ENCODE results near the gene AMPD3.

Gene AMPD3

DNA sequence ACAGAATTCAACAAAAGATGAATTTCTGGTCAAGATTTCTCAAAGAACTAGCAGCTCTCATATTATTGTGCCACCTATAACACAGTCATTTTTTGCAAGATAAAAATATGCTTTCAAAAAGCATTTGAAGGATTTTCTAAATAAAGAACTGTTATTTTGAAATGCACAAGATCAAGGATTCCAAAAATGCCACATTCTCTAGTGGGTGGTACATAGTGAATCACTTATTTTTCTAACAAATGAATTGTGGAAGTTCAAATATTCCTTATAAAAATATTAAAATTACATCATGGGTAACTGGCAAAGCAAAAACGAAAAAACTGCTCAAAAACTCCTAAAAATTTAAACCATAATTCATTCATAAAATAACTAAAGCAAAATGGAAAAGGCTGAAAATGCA is 83.9 kb downstream of the AMPD3 start:
- H2BK5ac ChIP-seq (ENCODE audit: low read depth, low read length, poor library complexity) = no peak overlapping the region
- no peak overlapping the region for H3K4me3 ChIP-seq (ENCODE audit: low read depth, low read length)
- no peak overlapping the region for H4K91ac ChIP-seq (ENCODE audit: low read depth, low read length)
- H4K12ac ChIP-seq (ENCODE audit: low read depth, low read length) = no peak overlapping the region
- no peak overlapping the region for H3K4ac ChIP-seq (ENCODE audit: low read depth, low read length)
- H2BK12ac ChIP-seq (ENCODE audit: low read length) = no peak overlapping the region
- no peaks in the 10 kb centered on the region for H3K27me3 ChIP-seq (ENCODE audit: insufficient read depth, low read length)
- no CpG with 5 or more reads among the region's 1 CpG for WGBS (ENCODE audit: extremely low coverage, insufficient coverage, insufficient read length)
- H2AK5ac ChIP-seq (ENCODE audit: low read length) = no peak overlapping the region
- H3K4me2 ChIP-seq (ENCODE audit: low read length) = no peak overlapping the region
- no peak overlapping the region for H4K8ac ChIP-seq (ENCODE audit: low read depth, low read length)
- no peak overlapping the region for H3K27ac ChIP-seq (ENCODE audit: low read depth, low read length)
- no peaks in the 10 kb centered on the region for H3K79me2 ChIP-seq (ENCODE audit: control insufficient read depth, insufficient read depth, low read length, poor library complexity)
- H2AFZ ChIP-seq (ENCODE audit: insufficient read depth, low read length, poor library complexity) = no peak overlapping the region
- peaks cover 4% of the 10 kb centered on the region for H3K79me1 ChIP-seq (ENCODE audit: low read length)
- no peaks in the 10 kb centered on the region for H3K4me1 ChIP-seq (ENCODE audit: control insufficient read depth in 1 of 2, insufficient read depth in 2 of 2, low read length in 2 of 2)
- H2BK120ac ChIP-seq (ENCODE audit: insufficient read depth, low read length, poor library complexity) = no peak overlapping the region
- no peak overlapping the region for H3K18ac ChIP-seq (ENCODE audit: low read length)
- no peaks in the 10 kb centered on the region for H3K36me3 ChIP-seq (ENCODE audit: control insufficient read depth in 1 of 2, insufficient read depth in 2 of 2, low read length in 2 of 2)
- no peak overlapping the region for H3K14ac ChIP-seq (ENCODE audit: low read length)
- no peaks in the 10 kb centered on the region for H3K9me3 ChIP-seq (ENCODE audit: insufficient read depth, low read depth, low read length)
- no peak for DNase-seq
- H3K23ac ChIP-seq (ENCODE audit: low read length) = no peak overlapping the region
- H3K9ac ChIP-seq (ENCODE audit: low read length) = no peak overlapping the region

DNA sequence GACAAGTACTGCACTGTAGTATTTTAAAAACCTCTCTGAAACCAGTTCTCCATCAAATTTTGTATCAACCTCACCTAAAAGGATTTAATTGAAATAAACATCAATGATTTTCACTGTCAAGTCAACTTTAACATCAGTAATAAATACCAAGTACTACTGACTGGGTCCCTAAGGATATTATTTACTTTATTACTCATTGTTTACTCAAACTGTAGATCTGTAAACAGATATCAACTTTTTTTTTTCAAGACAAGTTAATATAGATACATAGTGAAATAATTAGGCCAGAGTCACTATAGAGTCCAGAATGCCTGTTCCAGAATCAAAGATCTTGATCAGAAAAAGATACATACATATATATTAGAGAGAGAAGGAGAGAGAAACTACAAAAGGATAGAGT is 84.3 kb downstream of the AMPD3 start:
- no peak overlapping the region for H3K4me3 ChIP-seq (ENCODE audit: low read depth, low read length)
- H3K4ac ChIP-seq (ENCODE audit: low read depth, low read length) = no peak overlapping the region
- H3K14ac ChIP-seq (ENCODE audit: low read length) = no peak overlapping the region
- no peak overlapping the region for H2AFZ ChIP-seq (ENCODE audit: insufficient read depth, low read length, poor library complexity)
- H4K12ac ChIP-seq (ENCODE audit: low read depth, low read length) = no peak overlapping the region
- no peak for DNase-seq
- no peak overlapping the region for H3K4me2 ChIP-seq (ENCODE audit: low read length)
- no peak overlapping the region for H2AK5ac ChIP-seq (ENCODE audit: low read length)
- H3K27me3 ChIP-seq (ENCODE audit: insufficient read depth, low read length) = no peaks in the 10 kb centered on the region
- no peaks in the 10 kb centered on the region for H3K36me3 ChIP-seq (ENCODE audit: control insufficient read depth in 1 of 2, insufficient read depth in 2 of 2, low read length in 2 of 2)
- H3K9me3 ChIP-seq (ENCODE audit: insufficient read depth, low read depth, low read length) = no peaks in the 10 kb centered on the region
- no peak overlapping the region for H4K91ac ChIP-seq (ENCODE audit: low read depth, low read length)
- H2BK5ac ChIP-seq (ENCODE audit: low read depth, low read length, poor library complexity) = no peak overlapping the region
- no peaks in the 10 kb centered on the region for H3K4me1 ChIP-seq (ENCODE audit: control insufficient read depth in 1 of 2, insufficient read depth in 2 of 2, low read length in 2 of 2)
- no peak overlapping the region for H3K9ac ChIP-seq (ENCODE audit: low read length)
- H3K79me2 ChIP-seq (ENCODE audit: control insufficient read depth, insufficient read depth, low read length, poor library complexity) = no peaks in the 10 kb centered on the region
- H3K79me1 ChIP-seq (ENCODE audit: low read length) = peaks cover 4% of the 10 kb centered on the region
- H3K23ac ChIP-seq (ENCODE audit: low read length) = no peak overlapping the region
- H2BK120ac ChIP-seq (ENCODE audit: insufficient read depth, low read length, poor library complexity) = no peak overlapping the region
- no peak overlapping the region for H3K27ac ChIP-seq (ENCODE audit: low read depth, low read length)
- H2BK12ac ChIP-seq (ENCODE audit: low read length) = no peak overlapping the region
- H3K18ac ChIP-seq (ENCODE audit: low read length) = no peak overlapping the region
- H4K8ac ChIP-seq (ENCODE audit: low read depth, low read length) = no peak overlapping the region

DNA sequence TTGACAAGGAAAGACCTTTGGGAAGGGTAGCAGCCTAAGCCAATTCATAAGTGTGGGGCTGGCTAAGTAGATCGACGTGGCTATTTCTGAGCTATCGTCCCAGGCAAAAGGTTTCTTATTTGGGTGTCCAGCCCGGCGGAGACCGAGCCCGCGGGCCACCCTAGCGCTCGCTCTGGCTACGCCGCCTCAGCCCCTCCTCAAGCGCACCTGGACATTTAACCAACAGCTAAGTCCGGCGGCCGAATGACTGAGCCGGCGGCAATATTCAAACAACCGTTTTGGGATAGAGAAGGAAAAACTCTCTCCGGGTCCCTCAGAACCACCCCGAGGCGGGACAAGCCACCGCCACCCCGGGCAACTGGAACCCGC is 85.5 kb downstream of the AMPD3 start:
- Histone ChIP-seq H4K8ac (ENCODE audit: low read depth, low read length) (peak overlapping the region; percentile 85), H3K9ac (ENCODE audit: low read length) (peak overlapping the region; percentile 59), H3K4me3 (ENCODE audit: low read depth, low read length) (peak overlapping the region; percentile 74), H3K23ac (ENCODE audit: low read length) (no peak overlapping the region), H3K4ac (ENCODE audit: low read depth, low read length) (no peak overlapping the region), H2AFZ (ENCODE audit: insufficient read depth, low read length, poor library complexity) (peak overlapping the region; percentile 21), H4K91ac (ENCODE audit: low read depth, low read length) (peak overlapping the region; percentile 22), H3K79me2 (ENCODE audit: control insufficient read depth, insufficient read depth, low read length, poor library complexity) (no peaks in the 10 kb centered on the region), H2BK120ac (ENCODE audit: insufficient read depth, low read length, poor library complexity) (no peak overlapping the region), H3K14ac (ENCODE audit: low read length) (no peak overlapping the region), H2BK5ac (ENCODE audit: low read depth, low read length, poor library complexity) (peak overlapping the region; percentile 15), H3K79me1 (ENCODE audit: low read length) (peaks cover 4% of the 10 kb centered on the region), H3K4me2 (ENCODE audit: low read length) (peak overlapping the region; percentile 76), H2BK12ac (ENCODE audit: low read length) (no peak overlapping the region), H3K18ac (ENCODE audit: low read length) (no peak overlapping the region), H3K27me3 (ENCODE audit: insufficient read depth, low read length) (no peaks in the 10 kb centered on the region), H3K4me1 (ENCODE audit: control insufficient read depth in 1 of 2, insufficient read depth in 2 of 2, low read length in 2 of 2) (no peaks in the 10 kb centered on the region), H4K12ac (ENCODE audit: low read depth, low read length) (no peak overlapping the region), H2AK5ac (ENCODE audit: low read length) (no peak overlapping the region), H3K27ac (ENCODE audit: low read depth, low read length) (peak overlapping the region; percentile 63), H3K36me3 (ENCODE audit: control insufficient read depth in 1 of 2, insufficient read depth in 2 of 2, low read length in 2 of 2) (no peaks in the 10 kb centered on the region), H3K9me3 (ENCODE audit: insufficient read depth, low read depth, low read length) (no peaks in the 10 kb centered on the region)
- peak; percentile 39 to 62 for DNase-seq
- no CpG with 5 or more reads among the region's 25 CpGs for WGBS (ENCODE audit: extremely low coverage, insufficient coverage, insufficient read length)

DNA sequence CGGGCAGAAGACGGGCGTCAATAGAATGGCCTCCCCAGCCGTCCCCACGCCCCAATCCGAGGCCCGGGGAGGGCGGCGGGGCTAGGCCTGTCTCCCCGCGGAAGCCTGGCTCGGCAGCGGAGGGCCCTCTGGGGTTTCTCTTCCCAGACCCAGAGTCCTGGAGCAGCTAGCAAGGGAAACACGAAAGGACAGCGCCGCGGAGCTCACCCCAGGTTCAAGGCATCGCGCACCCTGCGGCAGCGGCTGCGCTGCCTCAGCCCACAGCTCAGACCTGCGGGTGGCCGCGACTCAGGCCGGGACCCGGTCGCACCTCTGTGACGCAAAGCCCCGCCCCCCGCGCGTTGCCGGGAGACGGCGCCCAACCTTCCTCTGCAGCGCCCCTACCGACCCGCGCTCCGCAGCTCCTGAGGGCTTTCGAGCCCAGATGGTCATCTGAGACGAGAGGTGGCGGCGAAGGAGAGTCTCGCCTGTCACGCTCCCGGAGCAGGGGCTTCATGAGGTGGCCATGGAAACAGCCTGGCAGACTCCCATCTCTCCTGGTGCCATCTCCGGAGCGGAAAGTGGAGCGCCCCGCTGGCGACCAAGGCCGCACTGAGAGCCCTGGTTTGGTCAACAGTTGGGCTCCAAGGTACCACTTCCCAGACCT is 86.0 kb downstream of the AMPD3 start, which contains the start of gene RNF141:
RNF141 (minus strand) TSS at position 273 of the 646 bp plus-strand sequence. CDS start 7,029 bp downstream, outside the sequence.
- Histone ChIP-seq H3K4ac (ENCODE audit: low read depth, low read length) (no peak within 1 kb of the TSS), H3K27me3 (ENCODE audit: insufficient read depth, low read length) (no peaks in the 10 kb centered on the region), H2AK5ac (ENCODE audit: low read length) (no peak within 1 kb of the TSS), H3K79me2 (ENCODE audit: control insufficient read depth, insufficient read depth, low read length, poor library complexity) (no peaks in the 10 kb centered on the region), H4K8ac (ENCODE audit: low read depth, low read length) (peak within 1 kb of the TSS; percentile 85), H3K9me3 (ENCODE audit: insufficient read depth, low read depth, low read length) (no peaks in the 10 kb centered on the region), H2BK5ac (ENCODE audit: low read depth, low read length, poor library complexity) (peak within 1 kb of the TSS; percentile 15), H4K91ac (ENCODE audit: low read depth, low read length) (peak within 1 kb of the TSS; percentile 56), H3K4me3 (ENCODE audit: low read depth, low read length) (peak within 1 kb of the TSS; percentile 74), H3K27ac (ENCODE audit: low read depth, low read length) (peak within 1 kb of the TSS; percentile 63), H3K79me1 (ENCODE audit: low read length) (peaks cover 4% of the 10 kb centered on the region), H2BK12ac (ENCODE audit: low read length) (peak within 1 kb of the TSS; percentile 14), H4K12ac (ENCODE audit: low read depth, low read length) (peak within 1 kb of the TSS; percentile 49), H3K9ac (ENCODE audit: low read length) (peak within 1 kb of the TSS; percentile 59), H3K36me3 (ENCODE audit: control insufficient read depth in 1 of 2, insufficient read depth in 2 of 2, low read length in 2 of 2) (no peaks in the 10 kb centered on the region), H2BK120ac (ENCODE audit: insufficient read depth, low read length, poor library complexity) (peak within 1 kb of the TSS; percentile 57), H3K14ac (ENCODE audit: low read length) (peak within 1 kb of the TSS; percentile 16), H3K4me1 (ENCODE audit: control insufficient read depth in 1 of 2, insufficient read depth in 2 of 2, low read length in 2 of 2) (no peaks in the 10 kb centered on the region), H2AFZ (ENCODE audit: insufficient read depth, low read length, poor library complexity) (peak within 1 kb of the TSS; percentile 50), H3K23ac (ENCODE audit: low read length) (no peak within 1 kb of the TSS), H3K18ac (ENCODE audit: low read length) (peak within 1 kb of the TSS; percentile 44), H3K4me2 (ENCODE audit: low read length) (peak within 1 kb of the TSS; percentile 83)
- no CpG with 5 or more reads among the region's 54 CpGs for WGBS (ENCODE audit: extremely low coverage, insufficient coverage, insufficient read length)
- DNase-seq = peak; percentile 91 to 96
